Gastroesophageal sphincter (tissue), 3 donors: ENCODE data around the gene DNM3.

Source experiments
- EP300 ChIP-seq: sonication (generic); formaldehyde crosslinking; IDR thresholded peaks from one replicate; pipeline ENCODE4 v1.6.1; 2017; ENCODE audit warnings: antibody characterized with exemption, mild to moderate bottlenecking
- TF ChIP-seq, protein P1 (sequence below), 4 experiments: fragments of 200-600 bp in 2 of 4; fragments of 450-650 bp in 2 of 4; sonication (generic) in 1 of 4; IDR thresholded peaks; one replicate each; pipeline ENCODE4 v1.5.1; 2017 to 2019; ENCODE audit warnings: antibody characterized with exemption in 4 of 4, mild to moderate bottlenecking in 2 of 4, moderate library complexity in 2 of 4

DNA sequence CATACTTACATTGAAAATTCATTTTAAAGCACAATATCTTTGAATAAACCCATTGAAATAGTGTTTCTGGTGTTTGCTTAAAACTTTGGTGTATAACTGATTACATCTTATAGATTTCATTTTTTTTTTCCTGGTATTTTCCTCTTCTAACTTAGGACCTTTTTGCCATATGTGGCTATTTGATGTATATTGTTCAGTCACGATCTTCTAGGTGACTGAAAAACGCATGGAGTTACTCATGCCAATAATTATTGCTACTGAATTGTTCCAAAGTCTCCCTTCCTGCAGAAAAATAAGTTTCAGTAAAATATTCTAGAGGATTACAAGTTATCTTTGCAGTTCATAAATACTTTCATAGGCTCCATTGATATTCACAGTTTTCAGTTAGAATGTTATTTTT is 556.3 kb downstream of the DNM3 start:
- no peak for TF ChIP-seq EP300
- TF ChIP-seq, protein P1, sequence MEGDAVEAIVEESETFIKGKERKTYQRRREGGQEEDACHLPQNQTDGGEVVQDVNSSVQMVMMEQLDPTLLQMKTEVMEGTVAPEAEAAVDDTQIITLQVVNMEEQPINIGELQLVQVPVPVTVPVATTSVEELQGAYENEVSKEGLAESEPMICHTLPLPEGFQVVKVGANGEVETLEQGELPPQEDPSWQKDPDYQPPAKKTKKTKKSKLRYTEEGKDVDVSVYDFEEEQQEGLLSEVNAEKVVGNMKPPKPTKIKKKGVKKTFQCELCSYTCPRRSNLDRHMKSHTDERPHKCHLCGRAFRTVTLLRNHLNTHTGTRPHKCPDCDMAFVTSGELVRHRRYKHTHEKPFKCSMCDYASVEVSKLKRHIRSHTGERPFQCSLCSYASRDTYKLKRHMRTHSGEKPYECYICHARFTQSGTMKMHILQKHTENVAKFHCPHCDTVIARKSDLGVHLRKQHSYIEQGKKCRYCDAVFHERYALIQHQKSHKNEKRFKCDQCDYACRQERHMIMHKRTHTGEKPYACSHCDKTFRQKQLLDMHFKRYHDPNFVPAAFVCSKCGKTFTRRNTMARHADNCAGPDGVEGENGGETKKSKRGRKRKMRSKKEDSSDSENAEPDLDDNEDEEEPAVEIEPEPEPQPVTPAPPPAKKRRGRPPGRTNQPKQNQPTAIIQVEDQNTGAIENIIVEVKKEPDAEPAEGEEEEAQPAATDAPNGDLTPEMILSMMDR (IDR thresholded peaks at IDR 0.05) = no peak
